Left colon (tissue), 2 donors: ENCODE data around the gene TMEM14C. TPM values are rescaled to one million over a fixed set of nuclear protein-coding genes. Genes with fewer than 3 reads are reported as not detected.

Experiments used
- ATAC-seq: fragments of 200-7000 bp; cut with Tn5 transposase; one replicate; pipeline ENCODE4 v1.9.1; 2020; ENCODE audit warnings: mild to moderate bottlenecking, moderate library complexity
- DNase-seq, 2 donors: peaks; one replicate each; pipeline ENCODE4 v3.0.0-alpha.2; 2020
- intact Hi-C, 2 donors: fragments of 100-400 bp; cut with DNase I in 1 of 2; cut with micrococcal nuclease in 1 of 2; formaldehyde crosslinking; loops; one replicate each; pipeline versions ENCODE4 v1.11.2 to v1.14.0; 2022; cut with DNase I, micrococcal nuclease
- long read RNA-seq: library from polyadenylated mRNA; unstranded; transcript quantifications from one replicate; pipeline ENCODE4 v2.0.0, GENCODE V29; 2021
- total RNA-seq, 2 donors: library from RNA; stranded (reverse); fragmentation: NEBNext Ultra II Directional; extraction: Animal tissue kit (Norgen Biotek cat#: 25700); gene quantifications; one replicate each; pipeline ENCODE4 v1.2.1, GENCODE V29; 2021
- donor health status: DM: no; HTN: no; CAD: no.
- donor health status: DM: yes; HTN: yes; CAD: no.

The TMEM14C gene
- 10 to 100 TPM; 77.2 to 98.0 TPM for total RNA-seq
- long read RNA-seq, transcript TMEM14C-201 (6 exons, 1,113 nt): major isoform, 44 of 49 reads
- long read RNA-seq, partial matches to known transcripts: 0 of 49 reads
- long read RNA-seq, other reads (novel, unspliced or antisense): 2 of 49 reads

DNA sequence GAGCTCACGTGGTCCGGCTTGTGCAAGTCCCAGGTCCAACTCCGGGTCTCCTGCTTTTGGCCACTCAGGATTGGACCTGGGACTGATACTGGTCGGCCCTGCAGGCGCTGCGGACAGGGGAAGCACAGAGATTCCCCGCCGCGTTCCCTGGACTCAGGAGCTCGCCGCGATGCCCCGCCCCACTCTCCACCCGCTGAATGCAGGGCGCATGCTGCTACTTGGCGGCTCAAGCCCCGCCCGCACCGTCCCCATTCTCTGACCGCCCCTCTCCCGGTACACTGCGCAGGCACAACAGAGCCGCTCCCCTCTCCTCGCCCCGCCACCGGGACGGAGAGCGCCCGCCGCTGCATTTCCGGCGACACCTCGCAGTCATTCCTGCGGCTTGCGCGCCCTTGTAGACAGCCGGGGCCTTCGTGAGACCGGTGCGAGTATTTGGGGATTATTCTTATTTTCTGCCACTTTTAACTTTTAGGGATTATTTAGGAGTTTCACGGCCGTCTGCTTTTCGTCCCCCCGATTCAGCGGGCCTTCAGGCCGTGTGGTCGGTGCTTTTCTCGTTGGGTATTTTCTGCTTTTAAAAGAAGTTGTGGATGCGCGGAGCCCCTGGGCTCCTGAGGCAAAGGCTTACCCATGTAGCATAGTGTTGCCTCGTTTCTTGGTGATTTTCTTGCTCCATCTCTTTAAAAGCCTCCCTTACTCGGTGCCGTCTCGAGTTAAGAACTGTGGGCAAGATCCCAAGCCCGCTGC lies at the start of gene TMEM14C:
Gene TMEM14C (plus strand): TSS at position 251 of the 747 bp plus-strand sequence. CDS start 1,544 bp downstream, outside the sequence.
- DNase-seq (peak; percentile 99), ATAC-seq (peak; percentile 97)
- intact Hi-C loops: no loop called here

DNA sequence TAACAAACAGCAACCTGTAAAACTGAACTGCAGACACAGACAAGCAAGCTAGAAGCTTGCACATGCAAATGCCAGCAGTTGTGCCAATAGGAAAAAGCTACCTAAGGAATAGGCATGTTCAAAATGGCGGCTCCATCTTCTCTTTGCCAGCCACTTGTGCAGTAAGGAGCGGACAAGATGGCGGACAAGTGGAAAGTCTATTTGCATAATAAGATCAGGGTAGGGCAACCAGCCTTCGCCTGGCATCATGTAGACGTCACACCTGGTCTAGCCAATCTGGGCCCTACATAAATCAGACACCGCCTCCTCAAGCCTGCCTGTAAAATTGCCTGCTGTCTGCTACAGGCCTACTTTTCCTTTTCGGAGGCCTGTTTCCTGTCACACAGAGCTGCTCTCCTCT lies 46.5 kb upstream of the TMEM14C start:
- intact Hi-C loops: no loop called here
- ATAC-seq (no peak), DNase-seq (no peak)

DNA sequence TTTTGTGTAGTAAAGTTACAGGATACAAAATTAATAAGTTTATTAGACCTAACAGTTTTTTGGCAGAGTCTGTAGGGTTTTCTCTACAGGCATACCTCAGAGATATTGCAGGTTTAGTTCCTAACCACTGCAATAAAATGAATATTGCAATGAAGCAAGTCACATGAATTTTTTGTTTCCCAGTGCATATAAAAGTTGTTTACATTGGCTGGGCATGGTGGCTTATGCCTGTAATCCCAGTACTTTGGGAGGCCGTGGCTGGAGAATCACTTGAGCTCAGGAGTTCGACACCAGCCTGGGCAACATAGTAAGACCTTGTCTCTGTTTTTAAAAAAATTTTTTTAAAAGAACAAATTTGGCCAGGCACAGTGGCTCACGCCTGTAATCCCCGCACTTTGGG lies 44.4 kb upstream of the TMEM14C start:
- DNase-seq (no peak), ATAC-seq (peak; percentile 65)
- intact Hi-C loops: no loop called here

GRCh38 chr6:10681795-10682194 lies 41.1 kb upstream of the TMEM14C start:
- DNase-seq (no peak), ATAC-seq (no peak)
- intact Hi-C loops: loop anchor here in 1 of 2 donors (10.0 kb wide), 1 partner anchor 177 kb away; no protein-coding TSS in a partner anchor

- intact Hi-C loops: loop anchor here in 1 of 2 donors (10.0 kb wide), 1 partner anchor 178 kb away; no protein-coding TSS in a partner anchor
- DNase-seq: no peak
- ATAC-seq: no peak
These were observed 40.4 kb upstream of the TMEM14C start for GRCh38 chr6:10682355-10682988.

DNA sequence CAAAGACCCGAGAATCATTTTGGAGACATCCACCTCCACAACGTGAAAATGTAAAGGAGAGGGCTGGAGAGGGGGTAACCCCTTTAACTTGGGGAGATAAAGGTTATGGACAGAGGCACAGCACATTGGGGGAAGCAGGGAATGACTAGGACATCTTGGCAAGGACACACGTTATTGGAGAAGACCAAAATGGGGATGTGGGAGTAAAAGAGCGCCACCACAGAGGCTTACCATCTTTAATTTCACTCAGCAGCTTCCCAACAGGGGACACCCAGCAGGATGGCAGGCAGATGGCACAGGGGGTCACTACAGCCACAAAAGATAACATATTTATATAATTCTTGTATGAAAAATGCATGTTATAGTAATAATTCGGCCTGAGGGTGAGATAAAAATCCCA lies 38.3 kb upstream of the TMEM14C start:
- ATAC-seq: no peak
- intact Hi-C loops: loop anchor here in 1 of 2 donors (10.0 kb wide), 1 partner anchor 180 kb away; no protein-coding TSS in a partner anchor
- DNase-seq: no peak

- DNase-seq: no peak
- intact Hi-C loops: loop anchor here in 1 of 2 donors (10.0 kb wide), 1 partner anchor 181 kb away; no protein-coding TSS in a partner anchor
- no peak for ATAC-seq
These were observed 37.6 kb upstream of the TMEM14C start for GRCh38 chr6:10685092-10685915.

GRCh38 chr6:10686901-10687300 lies 36.0 kb upstream of the TMEM14C start:
- intact Hi-C loops: loop anchor here in 1 of 2 donors (10.0 kb wide), 1 partner anchor 182 kb away; no protein-coding TSS in a partner anchor
- ATAC-seq (no peak), DNase-seq (no peak)

- DNase-seq: no peak
- ATAC-seq: no peak
- intact Hi-C loops: loop anchor here in 1 of 2 donors (10.0 kb wide), 1 partner anchor 183 kb away; no protein-coding TSS in a partner anchor
These were observed 35.3 kb upstream of the TMEM14C start for GRCh38 chr6:10687582-10687981.

DNA sequence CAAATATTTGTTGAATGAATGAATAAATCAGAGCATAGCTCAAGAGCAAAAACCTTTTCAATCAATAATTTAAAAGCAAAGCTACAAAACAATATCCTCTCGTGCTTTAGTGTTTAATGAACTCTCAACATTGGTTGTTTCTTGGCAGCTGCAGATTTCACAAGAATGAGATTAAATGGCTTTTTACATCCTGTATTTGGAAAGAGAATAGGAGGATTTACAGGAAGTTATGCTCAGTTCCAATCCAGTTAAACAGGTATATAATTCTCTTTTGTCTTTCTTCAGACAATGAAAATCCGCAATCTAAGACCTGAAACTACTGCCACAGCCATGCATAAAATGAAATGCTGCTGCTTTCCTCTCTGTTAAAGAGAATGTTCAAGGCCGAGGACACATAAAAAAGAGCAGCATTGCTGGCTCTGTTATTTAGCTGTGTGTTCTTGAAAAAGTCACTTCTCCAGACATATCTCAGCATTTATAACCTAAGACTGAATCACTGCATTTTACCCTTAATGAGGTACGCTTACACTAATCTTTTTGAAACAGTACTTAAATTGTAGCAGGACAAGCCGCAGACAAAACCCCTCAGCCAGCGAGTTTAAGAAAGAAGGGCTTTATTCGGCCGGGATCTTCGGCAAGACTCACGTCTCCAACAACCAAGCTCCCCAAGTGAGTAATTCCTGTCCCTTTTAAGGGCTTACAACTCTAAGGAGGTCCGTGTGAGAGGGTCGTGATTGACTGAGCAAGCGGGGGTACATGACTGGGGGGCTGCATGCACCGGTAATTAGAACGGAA lies 32.0 kb upstream of the TMEM14C start:
- ATAC-seq (no peak), DNase-seq (no peak)
- intact Hi-C loops: no loop called here

DNA sequence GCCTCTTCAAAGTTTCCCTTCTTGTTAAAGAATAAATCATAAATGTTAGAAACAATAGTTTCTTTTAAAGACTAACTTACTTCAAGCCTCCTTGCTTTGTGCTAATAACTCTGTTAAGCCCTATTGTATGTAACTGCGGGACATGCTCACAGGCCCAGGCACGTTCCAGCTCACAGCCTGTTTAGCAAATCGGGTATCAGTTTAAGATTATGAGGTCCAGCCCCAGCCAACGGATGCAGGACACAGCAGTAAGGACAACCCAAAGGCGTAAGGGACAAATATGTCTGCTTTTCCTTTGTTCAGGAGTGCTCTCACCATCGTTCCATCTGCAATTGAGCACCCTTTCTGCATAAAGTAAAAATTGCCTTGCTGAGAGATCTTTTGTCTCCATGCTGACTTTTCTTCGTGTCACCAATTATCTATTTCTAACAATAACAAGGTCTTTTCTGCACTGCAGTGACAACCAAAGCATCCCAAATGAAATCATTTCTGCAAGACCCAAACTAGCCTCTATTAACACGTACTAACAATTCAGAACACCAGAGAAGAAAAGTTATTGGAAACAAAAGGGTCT lies 29.8 kb upstream of the TMEM14C start:
- DNase-seq: no peak
- intact Hi-C loops: no loop called here
- ATAC-seq: no peak

DNA sequence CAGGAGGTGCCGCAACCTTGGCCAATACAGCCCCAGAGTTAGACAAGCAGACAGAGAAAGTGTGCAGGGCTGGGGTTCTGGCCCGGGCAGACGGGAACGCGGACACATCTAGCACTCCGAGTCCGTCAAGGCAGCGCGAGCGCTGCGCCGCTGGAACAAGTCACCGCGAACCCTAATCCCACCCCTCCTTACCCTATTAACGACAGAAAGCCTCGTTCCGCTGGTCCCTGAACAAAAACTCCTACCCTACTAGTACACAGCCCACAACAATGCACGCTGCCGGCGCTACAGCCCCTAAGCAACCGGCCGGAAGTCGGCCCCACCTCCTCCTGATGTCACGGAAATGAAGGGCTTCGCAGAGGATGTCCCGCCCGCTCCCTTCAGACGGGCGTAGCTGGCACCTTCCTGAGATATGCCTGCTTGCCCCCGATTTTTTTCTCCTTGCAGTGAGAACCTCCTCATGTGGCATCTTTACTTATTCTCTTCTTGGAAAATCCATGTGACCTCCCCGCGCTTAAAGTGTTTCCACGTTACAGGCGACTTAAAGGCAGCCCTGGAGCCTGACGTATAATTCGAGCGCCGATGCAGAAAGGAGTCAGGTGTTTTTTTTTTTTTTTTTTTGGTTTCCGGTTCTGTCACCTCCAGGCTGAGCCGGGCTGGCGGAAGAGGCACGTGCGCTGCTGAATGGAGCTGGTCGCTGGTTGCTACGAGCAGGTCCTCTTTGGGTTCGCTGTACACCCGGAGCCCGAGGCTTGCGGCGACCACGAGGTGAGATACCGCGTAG lies 28.4 kb upstream of the TMEM14C start, which contains the start of the genes C6orf52 and PAK1IP1:
Gene C6orf52 (minus strand): TSS at position 315 of the 784 bp plus-strand sequence. CDS start 7,066 bp downstream, outside the sequence.
Gene PAK1IP1 (plus strand): TSS at position 671 of the 784 bp plus-strand sequence. CDS start 14 bp downstream, at position 685.
- ATAC-seq (peak; percentile 98), DNase-seq (peak; percentile 95)
- intact Hi-C loops: no loop called here

GRCh38 chr6:10695086-10695657 lies 27.7 kb upstream of the TMEM14C start:
- no peak for DNase-seq
- intact Hi-C loops: no loop called here
- no peak for ATAC-seq

- no peak for ATAC-seq
- intact Hi-C loops: no loop called here
- DNase-seq: no peak
These were observed 26.2 kb upstream of the TMEM14C start for GRCh38 chr6:10696655-10697054.

DNA sequence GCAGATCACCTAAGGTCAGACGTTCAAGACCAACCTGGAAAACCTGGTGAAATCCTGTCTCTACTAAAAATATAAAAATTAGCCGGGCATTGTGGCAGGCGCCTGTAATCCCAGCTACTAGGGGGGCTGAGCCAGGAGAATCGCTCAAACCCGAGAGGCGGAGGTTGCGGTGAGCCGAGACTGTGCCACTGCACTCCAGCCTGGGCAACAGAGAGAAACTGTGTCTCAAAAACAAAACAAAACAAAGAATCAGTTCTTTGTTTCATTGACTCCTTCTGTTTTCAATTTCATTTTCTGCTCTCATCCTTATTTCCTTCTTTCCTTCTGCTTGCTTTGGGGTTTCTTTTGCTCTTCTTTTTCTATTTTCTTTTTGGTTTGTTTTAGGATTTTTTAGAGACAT lies 8.9 kb upstream of the TMEM14C start:
- intact Hi-C loops: no loop called here
- ATAC-seq: no peak
- no peak for DNase-seq

DNA sequence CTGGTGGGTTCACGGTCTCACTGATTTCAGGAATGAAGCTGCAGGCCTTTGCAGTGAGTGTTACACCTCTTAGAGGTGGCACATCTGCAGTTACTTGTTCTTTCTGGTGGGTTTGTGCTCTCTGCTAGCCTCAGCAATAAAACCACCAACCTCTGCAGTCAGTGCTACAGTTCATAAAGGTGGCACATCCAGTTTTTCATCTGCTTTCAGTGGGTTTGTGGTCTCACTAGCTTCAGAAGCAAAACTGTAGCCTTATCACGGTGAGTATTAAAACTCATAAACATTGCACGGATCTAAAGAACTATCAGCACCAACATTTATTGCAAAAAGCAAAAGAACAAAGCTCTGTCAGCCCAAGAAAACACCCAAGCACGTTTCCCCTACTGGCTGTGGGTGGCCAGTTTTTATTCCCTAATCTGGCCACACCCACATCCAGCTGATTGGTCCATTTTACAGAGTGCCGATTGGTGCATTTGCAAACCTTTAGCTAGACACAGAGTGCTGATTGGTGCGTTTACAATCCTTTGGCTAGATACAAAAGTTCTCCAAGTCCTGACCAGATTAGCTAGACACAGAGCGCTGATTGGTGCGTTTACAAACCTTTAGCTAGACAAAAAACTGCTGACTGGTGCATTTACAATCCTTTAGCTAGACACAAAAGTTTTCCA lies 3.4 kb upstream of the TMEM14C start:
- DNase-seq (no peak), ATAC-seq (no peak)
- intact Hi-C loops: no loop called here
